Adrenal gland (tissue), 12 donors: ENCODE data around the gene KCNF1. TPM values are rescaled to one million over a fixed set of nuclear protein-coding genes. Genes with fewer than 3 reads are reported as not detected.

Experiments used
- DNase-seq, 7 donors: peaks; one replicate each; pipeline ENCODE4 v3.0.0-alpha.2; 2019 to 2020
- H3K27ac ChIP-seq, 5 donors: fragments of 200-600 bp; sonication (generic) in 4 of 5; 1 replicate in 3 of 5; 2 replicates in 2 of 5; pipeline versions ENCODE4 v1.5.1 to v1.8.0; 2016 to 2020; ENCODE audit warnings: mild to moderate bottlenecking in 1 of 5
- H3K27me3 ChIP-seq: fragments of 200-600 bp; 2 replicates; pipeline ENCODE4 v1.8.0; 2021
- H3K36me3 ChIP-seq, 2 donors: fragments of 200-600 bp; replicated peaks in 1 of 2; 1 replicate in 1 of 2; 2 replicates in 1 of 2; pipeline versions ENCODE4 v1.5.1 to v1.8.0; 2018 to 2022
- H3K4me1 ChIP-seq, 2 donors: fragments of 200-600 bp; replicated peaks in 1 of 2; 1 replicate in 1 of 2; 2 replicates in 1 of 2; pipeline versions ENCODE4 v1.5.1 to v1.8.0; 2018 to 2021
- H3K4me3 ChIP-seq, 4 donors: fragments of 200-600 bp; sonication (generic) in 3 of 4; one replicate each; pipeline ENCODE4 v1.5.1; 2016 to 2018
- H3K9me3 ChIP-seq, 3 donors: fragments of 200-600 bp; sonication (generic) in 1 of 3; replicated peaks in 1 of 3; 1 replicate in 2 of 3; 2 replicates in 1 of 3; pipeline versions ENCODE4 v1.5.1 to v1.8.0; 2016 to 2021
- POLR2A ChIP-seq, 2 donors: fragments of 450-650 bp; IDR thresholded peaks; one replicate each; pipeline ENCODE4 v1.6.1; 2017; ENCODE audit warnings: antibody characterized with exemption in 2 of 2, mild to moderate bottlenecking in 2 of 2, moderate library complexity in 1 of 2
- WGBS, 4 donors: extraction: QIAGEN DNeasy Blood & Tissue Kit in 2 of 4; methylation state at CpG; one replicate each; pipeline versions ENCODE4 v1.1.5 to v1.1.7; 2013 to 2017; 5-methylcytosine and 5-hydroxymethylcytosine counted together
- intact Hi-C, 2 donors: fragments of 100-400 bp; cut with DNase I; formaldehyde crosslinking; loops; one replicate each; pipeline versions ENCODE4 v1.14.1 to v1.15.0; 2022 to 2023
- polyA plus RNA-seq, 3 donors: library from polyadenylated mRNA; stranded (reverse); fragments of 200-250 nt in 2 of 3; fragments of 350-450 nt in 1 of 3; fragmentation: Illumina TruSeq in 1 of 3; extraction: RNeasy Lipid Tissue Mini Kit (QIAGEN cat#74804) in 1 of 3; gene quantifications; one replicate each; pipeline ENCODE4 v1.2.3, GENCODE V29; 2013 to 2014
- total RNA-seq, 9 donors: library from RNA; depleted of rRNA in 4 of 9; stranded (reverse); fragments of >200 nt in 4 of 9; fragments of 120-200 nt in 1 of 9; fragmentation: NEBNext Ultra II Directional in 1 of 9; extraction: Animal tissue kit (Norgen Biotek cat#: 25700) in 1 of 9; gene quantifications; one replicate each; pipeline versions ENCODE4 v1.1.0 to v1.2.4, GENCODE V29; 2013 to 2023
- TF ChIP-seq, protein P1 (sequence below), 6 experiments: fragments of 450-650 bp in 4 of 6; fragments of 200-600 bp in 2 of 6; sonication (generic) in 1 of 6; IDR thresholded peaks; 1 replicate in 5 of 6; 2 replicates in 1 of 6; pipeline versions ENCODE4 v1.5.1 to v1.8.0; 2016 to 2021; ENCODE audit warnings: antibody characterized with exemption in 6 of 6, mild to moderate bottlenecking in 2 of 6, moderate library complexity in 1 of 6
- donor health status: healthy with polysubstance abuse.
- donor health status: Bipolar disorder and iron deficiency.
- donor health status: DM: yes; HTN: yes; CAD: no.
- donor health status: DM: no; HTN: no; CAD: no.
- donor health status: DM: no; HTN: no; CAD: no.
- donor health status: DM: yes; HTN: yes; CAD: no.

Gene KCNF1
- total and polyA plus RNA-seq, 12 donors, result 0.03 to 1.1 (median 0.15) TPM; not detected in 8

DNA sequence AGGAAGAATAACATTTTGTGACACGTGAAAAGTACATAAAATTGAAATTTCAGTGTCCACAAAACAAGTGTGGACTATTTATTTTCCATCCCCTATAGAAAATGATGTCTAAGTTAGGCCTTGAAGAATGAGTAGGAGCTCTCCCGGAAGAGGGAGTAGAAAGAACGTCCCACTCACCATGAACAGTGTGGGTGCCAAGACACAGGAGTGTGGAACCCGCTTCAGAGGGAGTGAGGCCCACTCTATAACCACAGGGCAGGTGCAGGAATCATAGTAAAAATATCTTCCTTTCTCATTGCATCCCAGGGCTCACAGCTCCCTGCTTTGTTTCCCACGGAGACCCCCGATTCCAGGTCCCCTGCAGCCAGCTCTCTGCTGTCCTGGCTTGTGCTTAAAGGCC, 5.2 kb downstream of the KCNF1 start:
- Histone ChIP-seq H3K4me1 (no peaks in the 10 kb centered on the region), H3K9me3 (no peaks in the 10 kb centered on the region), H3K27me3 (peaks cover 24% of the 10 kb centered on the region), H3K4me3 (no peak overlapping the region), H3K27ac (no peak overlapping the region), H3K36me3 (no peaks in the 10 kb centered on the region)
- intact Hi-C loops, result no loop called here
- DNase-seq, result no peak
- TF ChIP-seq, protein P1, sequence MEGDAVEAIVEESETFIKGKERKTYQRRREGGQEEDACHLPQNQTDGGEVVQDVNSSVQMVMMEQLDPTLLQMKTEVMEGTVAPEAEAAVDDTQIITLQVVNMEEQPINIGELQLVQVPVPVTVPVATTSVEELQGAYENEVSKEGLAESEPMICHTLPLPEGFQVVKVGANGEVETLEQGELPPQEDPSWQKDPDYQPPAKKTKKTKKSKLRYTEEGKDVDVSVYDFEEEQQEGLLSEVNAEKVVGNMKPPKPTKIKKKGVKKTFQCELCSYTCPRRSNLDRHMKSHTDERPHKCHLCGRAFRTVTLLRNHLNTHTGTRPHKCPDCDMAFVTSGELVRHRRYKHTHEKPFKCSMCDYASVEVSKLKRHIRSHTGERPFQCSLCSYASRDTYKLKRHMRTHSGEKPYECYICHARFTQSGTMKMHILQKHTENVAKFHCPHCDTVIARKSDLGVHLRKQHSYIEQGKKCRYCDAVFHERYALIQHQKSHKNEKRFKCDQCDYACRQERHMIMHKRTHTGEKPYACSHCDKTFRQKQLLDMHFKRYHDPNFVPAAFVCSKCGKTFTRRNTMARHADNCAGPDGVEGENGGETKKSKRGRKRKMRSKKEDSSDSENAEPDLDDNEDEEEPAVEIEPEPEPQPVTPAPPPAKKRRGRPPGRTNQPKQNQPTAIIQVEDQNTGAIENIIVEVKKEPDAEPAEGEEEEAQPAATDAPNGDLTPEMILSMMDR (IDR thresholded peaks at IDR 0.05), result no peak
- TF ChIP-seq POLR2A (IDR thresholded peaks at IDR 0.05), result no peak
- WGBS, 4 donors, result 84 to 93% (median 88%) methylated on average over 6 of the region's 6 CpGs

DNA sequence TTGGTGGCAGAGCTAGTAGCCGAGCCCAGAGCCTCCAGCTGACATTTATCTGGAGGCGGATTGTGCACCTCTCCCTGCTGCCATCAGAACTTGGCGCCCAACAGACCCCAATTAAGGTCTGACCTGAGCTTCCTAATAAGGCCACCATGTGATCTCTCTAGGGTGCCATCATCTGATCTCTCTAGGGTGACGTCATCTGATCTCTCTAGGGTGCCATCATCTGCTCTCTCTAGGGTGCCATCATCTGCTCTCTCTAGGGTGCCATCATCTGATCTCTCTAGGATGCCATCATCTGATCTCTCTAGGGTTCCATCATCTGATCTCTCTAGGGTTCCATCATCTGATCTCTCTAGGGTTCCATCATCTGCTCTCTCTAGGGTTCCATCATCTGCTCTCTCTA, 6.2 kb downstream of the KCNF1 start:
- no peak overlapping the region for H3K4me3 ChIP-seq
- TF ChIP-seq POLR2A (IDR thresholded peaks at IDR 0.05), result no peak
- TF ChIP-seq, protein P1 (IDR thresholded peaks at IDR 0.05), result no peak
- no peaks in the 10 kb centered on the region for H3K4me1 ChIP-seq
- peaks cover 16% of the 10 kb centered on the region for H3K27me3 ChIP-seq
- no peaks in the 10 kb centered on the region for H3K9me3 ChIP-seq
- H3K27ac ChIP-seq, result no peak overlapping the region
- DNase-seq, result no peak
- intact Hi-C loops, result no loop called here
- H3K36me3 ChIP-seq, result no peaks in the 10 kb centered on the region
- 83 to 94% (median 87%) methylated on average over 4 of the region's 4 CpGs for whole genome bisulfite sequencing, 4 donors

DNA sequence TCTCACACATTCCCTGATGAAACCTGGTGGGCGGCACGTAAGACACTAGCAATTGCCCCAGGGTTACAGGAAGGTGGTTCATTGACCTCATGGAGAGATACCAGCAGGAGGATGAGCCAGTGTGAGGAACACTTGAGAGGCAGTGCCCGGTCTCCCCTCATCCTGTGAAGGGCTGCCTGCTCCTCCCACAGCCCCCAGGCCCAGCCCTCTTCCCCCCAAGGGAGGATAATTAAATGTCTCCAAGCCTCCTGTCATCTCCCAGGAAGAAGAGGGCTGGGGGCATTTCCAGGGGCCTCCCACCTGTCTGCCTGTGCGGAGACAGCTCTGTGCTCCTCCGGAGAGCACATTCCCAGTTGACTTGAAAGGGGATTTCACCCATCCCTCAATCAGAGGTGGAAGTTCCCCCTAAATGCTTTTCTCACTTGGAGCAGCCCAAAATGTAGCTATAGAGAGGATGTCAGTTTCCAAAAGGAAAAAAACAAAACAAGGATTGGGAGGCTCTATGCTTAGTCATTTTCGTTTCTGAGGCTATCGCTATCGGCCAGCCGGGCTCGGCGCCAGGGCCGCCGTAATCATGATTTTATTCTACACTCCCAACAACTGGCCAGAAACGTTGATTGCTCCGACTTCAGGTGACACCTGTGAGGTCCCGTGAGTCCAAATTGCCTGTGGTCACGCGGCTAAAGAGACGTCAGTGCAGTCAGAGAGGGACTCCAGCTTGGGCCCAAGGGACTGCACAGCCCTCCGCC, 7.1 kb downstream of the KCNF1 start:
- Histone ChIP-seq H3K27ac (no peak overlapping the region), H3K27me3 (peaks cover 8% of the 10 kb centered on the region), H3K4me3 (no peak overlapping the region), H3K9me3 (no peaks in the 10 kb centered on the region), H3K4me1 (no peaks in the 10 kb centered on the region), H3K36me3 (no peaks in the 10 kb centered on the region)
- intact Hi-C loops, result no loop called here
- peak in 6 of 7 donors; percentile 37 to 75 (median 64) for DNase-seq
- 60 to 72% (median 67%) methylated on average over 17 to 20 of the region's 20 CpGs for WGBS, 4 donors
- TF ChIP-seq, protein P1 (IDR thresholded peaks at IDR 0.05), result no peak
- TF ChIP-seq POLR2A (IDR thresholded peaks at IDR 0.05), result no peak

DNA sequence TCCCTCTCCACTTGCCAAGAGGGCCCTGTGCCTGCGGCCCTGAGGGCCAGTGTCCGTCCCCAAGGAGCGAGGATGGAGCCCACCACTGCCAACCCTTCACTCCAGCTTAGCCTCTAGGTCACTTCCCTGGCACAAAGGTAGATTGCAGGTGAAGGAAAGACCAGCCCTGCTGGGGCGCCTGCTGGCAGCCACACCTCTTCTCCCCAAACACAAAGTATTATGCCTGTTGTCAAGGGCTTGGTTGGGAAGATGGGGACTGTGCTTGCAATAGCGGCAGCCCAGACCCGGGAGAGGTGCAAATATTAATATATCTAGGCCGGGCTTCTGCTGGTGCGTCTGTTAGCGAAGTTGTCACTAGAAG, 7.7 kb downstream of the KCNF1 start:
- intact Hi-C loops, result no loop called here
- WGBS, 4 donors, result 81 to 92% (median 84%) methylated on average over 5 to 9 of the region's 9 CpGs
- TF ChIP-seq, protein P1 (IDR thresholded peaks at IDR 0.05), result no peak
- no peak for TF ChIP-seq POLR2A (IDR thresholded peaks at IDR 0.05)
- Histone ChIP-seq H3K27me3 (peaks cover 3% of the 10 kb centered on the region), H3K4me3 (no peak overlapping the region), H3K4me1 (no peaks in the 10 kb centered on the region), H3K9me3 (no peaks in the 10 kb centered on the region), H3K36me3 (no peaks in the 10 kb centered on the region), H3K27ac (no peak overlapping the region)
- DNase-seq, result no peak
